Fibroblast of skin of back (primary cell): ENCODE data around the gene TECTA.
"Not testable (repeated sequence)": the region's sequence is repeated elsewhere in the genome, so short reads cannot be mapped to it uniquely, and the experiment has no call there.

ENCODE experiments used
- DNase-seq: peaks from one replicate; pipeline ENCODE4 v3.0.0-alpha.2; 2013

The TECTA gene

GRCh38 chr11:121236115-121237001 is 135.3 kb downstream of the TECTA start:
- peak; percentile 69 for DNase-seq

- not testable (repeated sequence) for DNase-seq
Observed at GRCh38 chr11:121237247-121237646, 136.2 kb downstream of the TECTA start.

GRCh38 chr11:121237686-121238658 is 136.9 kb downstream of the TECTA start:
- peak; percentile 45 for DNase-seq

- DNase-seq: no peak
Observed at GRCh38 chr11:121238956-121239355, 137.9 kb downstream of the TECTA start.

GRCh38 chr11:121240001-121240400 is 139.0 kb downstream of the TECTA start:
- not testable (repeated sequence) for DNase-seq

- no peak for DNase-seq
Observed at GRCh38 chr11:121240650-121241303, 139.7 kb downstream of the TECTA start.
